ENCODE data around the gene DMD. TPM values are rescaled to one million over a fixed set of nuclear protein-coding genes. Genes with fewer than 3 reads are reported as not detected.

DMD gene
- total RNA-seq, 4 donors from 2014 or later = 2.2 to 26.7 (median 7.8) TPM

GRCh38 chrX:31329298-31329697, 1882.1 kb downstream of the DMD start:
- no peak overlapping the region for H3K4me3 ChIP-seq
- intact Hi-C loops (cut with DNase I) = no loop called here
- H3K36me3 ChIP-seq = no peaks in the 10 kb centered on the region
- no peaks in the 10 kb centered on the region for H3K4me1 ChIP-seq
- no peak for DNase-seq
- WGBS, 2 donors = 70 to 77% methylated on average over 2 to 4 of the region's 4 CpGs
- H3K27ac ChIP-seq = no peak overlapping the region
- no peaks in the 10 kb centered on the region for H3K9me3 ChIP-seq
- no peaks in the 10 kb centered on the region for H3K27me3 ChIP-seq
- TF ChIP-seq POLR2A (IDR thresholded peaks at IDR 0.05) (no peak), CTCF (IDR thresholded peaks at IDR 0.05) (no peak)

- Histone ChIP-seq H3K27me3 (no peaks in the 10 kb centered on the region), H3K9me3 (no peaks in the 10 kb centered on the region), H3K27ac (no peak overlapping the region), H3K36me3 (no peaks in the 10 kb centered on the region), H3K4me3 (no peak overlapping the region), H3K4me1 (no peaks in the 10 kb centered on the region)
- intact Hi-C loops (cut with DNase I) = no loop called here
- no peak for DNase-seq
- TF ChIP-seq CTCF (IDR thresholded peaks at IDR 0.05) (no peak), POLR2A (IDR thresholded peaks at IDR 0.05) (no peak)
- WGBS, 2 donors = 45 to 66% methylated on average over 4 of the region's 4 CpGs
Measured at GRCh38 chrX:31323658-31324057, 1887.7 kb downstream of the DMD start.

GRCh38 chrX:31320740-31321139, 1890.6 kb downstream of the DMD start:
- TF ChIP-seq POLR2A (IDR thresholded peaks at IDR 0.05) = no peak
- no peak for TF ChIP-seq CTCF (IDR thresholded peaks at IDR 0.05)
- DNase-seq = no peak
- H3K9me3 ChIP-seq = no peaks in the 10 kb centered on the region
- H3K36me3 ChIP-seq = no peaks in the 10 kb centered on the region
- 73 to 79% methylated on average over 1 of the region's 1 CpG for WGBS, 2 donors
- no peak overlapping the region for H3K27ac ChIP-seq
- no peaks in the 10 kb centered on the region for H3K27me3 ChIP-seq
- intact Hi-C loops (cut with DNase I) = no loop called here
- no peak overlapping the region for H3K4me3 ChIP-seq
- H3K4me1 ChIP-seq = no peaks in the 10 kb centered on the region

GRCh38 chrX:31319586-31319985, 1891.8 kb downstream of the DMD start:
- WGBS, 2 donors = 48 to 49% methylated on average over 2 of the region's 2 CpGs
- Histone ChIP-seq H3K9me3 (no peaks in the 10 kb centered on the region), H3K4me3 (no peak overlapping the region), H3K27ac (no peak overlapping the region), H3K4me1 (no peaks in the 10 kb centered on the region), H3K27me3 (no peaks in the 10 kb centered on the region), H3K36me3 (no peaks in the 10 kb centered on the region)
- no peak for DNase-seq
- intact Hi-C loops (cut with DNase I) = no loop called here
- TF ChIP-seq CTCF (IDR thresholded peaks at IDR 0.05) (no peak), POLR2A (IDR thresholded peaks at IDR 0.05) (no peak)

GRCh38 chrX:31318866-31319265, 1892.5 kb downstream of the DMD start:
- Histone ChIP-seq H3K27me3 (no peaks in the 10 kb centered on the region), H3K4me1 (no peaks in the 10 kb centered on the region), H3K36me3 (no peaks in the 10 kb centered on the region), H3K27ac (no peak overlapping the region), H3K9me3 (no peaks in the 10 kb centered on the region), H3K4me3 (no peak overlapping the region)
- no peak for DNase-seq
- TF ChIP-seq CTCF (IDR thresholded peaks at IDR 0.05) (no peak), POLR2A (IDR thresholded peaks at IDR 0.05) (no peak)
- intact Hi-C loops (cut with DNase I) = no loop called here
- WGBS, 2 donors = 73 to 85% methylated on average over 3 to 4 of the region's 4 CpGs
